ENCODE data around the gene SLC12A3.

- TF ChIP-seq CTCF (IDR thresholded peaks at IDR 0.05) (no peak), POLR2A (IDR thresholded peaks at IDR 0.05) (no peak)
These were observed 49.9 kb downstream of the SLC12A3 start for GRCh38 chr16:56914896-56915295.
